Upper lobe of right lung (tissue), 1 donor: ENCODE data around the gene ZNF536. TPM values are rescaled to one million over a fixed set of nuclear protein-coding genes. Genes with fewer than 3 reads are reported as not detected.

Experiments used
- ATAC-seq: fragments of 200-7000 bp; cut with Tn5 transposase; one replicate; pipeline ENCODE4 v1.9.1; 2020; ENCODE audit warnings: mild to moderate bottlenecking, moderate library complexity
- DNase-seq: peaks from one replicate; pipeline ENCODE4 v3.0.0-alpha.2; 2020
- H3K27ac ChIP-seq: fragments of 200-600 bp; one replicate; pipeline ENCODE4 v1.8.0; 2022
- H3K27me3 ChIP-seq: fragments of 200-600 bp; one replicate; pipeline ENCODE4 v1.8.0; 2022; ENCODE audit warnings: mild to moderate bottlenecking
- H3K36me3 ChIP-seq: fragments of 200-600 bp; one replicate; pipeline ENCODE4 v1.8.0; 2022
- H3K4me1 ChIP-seq: fragments of 200-600 bp; one replicate; pipeline ENCODE4 v1.8.0; 2022
- H3K4me3 ChIP-seq: fragments of 200-600 bp; one replicate; pipeline ENCODE4 v1.8.0; 2022; ENCODE audit warnings: mild to moderate bottlenecking
- H3K9me3 ChIP-seq: fragments of 200-600 bp; one replicate; pipeline ENCODE4 v1.8.0; 2022
- intact Hi-C: fragments of 100-400 bp; cut with DNase I; formaldehyde crosslinking; loops from one replicate; pipeline ENCODE4 v1.11.0; 2022
- total RNA-seq: library from RNA; stranded (reverse); fragmentation: NEBNext Ultra II Directional; extraction: Animal tissue kit (Norgen Biotek cat#: 25700); gene quantifications from one replicate; pipeline ENCODE4 v1.2.1, GENCODE V29; 2021
- TF ChIP-seq, protein P1 (sequence below): fragments of 200-600 bp; IDR thresholded peaks from one replicate; pipeline ENCODE4 v1.8.0; 2022; ENCODE audit warnings: antibody characterized with exemption
- donor health status: DM: no; HTN: yes; CAD: no; lungs with severe emphysema.

Gene ZNF536
- total RNA-seq, 1 donor from 2014 or later: 0.09 TPM

DNA sequence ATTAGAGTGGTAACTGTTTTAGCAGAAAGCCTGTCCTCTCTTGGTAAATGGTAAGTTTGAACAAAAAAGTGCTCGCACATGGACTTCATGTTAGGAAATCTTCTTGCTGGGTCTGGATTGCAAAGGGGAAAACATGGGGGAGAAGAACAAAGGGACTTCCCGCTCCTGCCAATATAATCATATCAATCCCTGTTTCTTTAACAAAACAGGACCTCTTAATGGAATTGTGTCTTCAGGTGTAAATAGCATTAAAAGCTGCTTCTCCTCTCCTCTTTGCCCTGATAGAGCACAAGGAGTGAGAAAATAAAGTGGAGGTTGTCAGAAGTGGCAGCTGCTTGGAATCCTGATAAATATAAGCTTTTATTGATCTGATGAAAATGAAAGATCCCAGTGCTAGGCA lies 20.4 kb upstream of the ZNF536 start:
- no peaks in the 10 kb centered on the region for H3K4me1 ChIP-seq
- H3K36me3 ChIP-seq: no peaks in the 10 kb centered on the region
- no peaks in the 10 kb centered on the region for H3K9me3 ChIP-seq
- H3K27ac ChIP-seq: no peak overlapping the region
- no peaks in the 10 kb centered on the region for H3K27me3 ChIP-seq
- intact Hi-C loops: no loop called here
- TF ChIP-seq, protein P1, sequence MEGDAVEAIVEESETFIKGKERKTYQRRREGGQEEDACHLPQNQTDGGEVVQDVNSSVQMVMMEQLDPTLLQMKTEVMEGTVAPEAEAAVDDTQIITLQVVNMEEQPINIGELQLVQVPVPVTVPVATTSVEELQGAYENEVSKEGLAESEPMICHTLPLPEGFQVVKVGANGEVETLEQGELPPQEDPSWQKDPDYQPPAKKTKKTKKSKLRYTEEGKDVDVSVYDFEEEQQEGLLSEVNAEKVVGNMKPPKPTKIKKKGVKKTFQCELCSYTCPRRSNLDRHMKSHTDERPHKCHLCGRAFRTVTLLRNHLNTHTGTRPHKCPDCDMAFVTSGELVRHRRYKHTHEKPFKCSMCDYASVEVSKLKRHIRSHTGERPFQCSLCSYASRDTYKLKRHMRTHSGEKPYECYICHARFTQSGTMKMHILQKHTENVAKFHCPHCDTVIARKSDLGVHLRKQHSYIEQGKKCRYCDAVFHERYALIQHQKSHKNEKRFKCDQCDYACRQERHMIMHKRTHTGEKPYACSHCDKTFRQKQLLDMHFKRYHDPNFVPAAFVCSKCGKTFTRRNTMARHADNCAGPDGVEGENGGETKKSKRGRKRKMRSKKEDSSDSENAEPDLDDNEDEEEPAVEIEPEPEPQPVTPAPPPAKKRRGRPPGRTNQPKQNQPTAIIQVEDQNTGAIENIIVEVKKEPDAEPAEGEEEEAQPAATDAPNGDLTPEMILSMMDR: no peak
- DNase-seq (no peak), ATAC-seq (no peak)
- no peak overlapping the region for H3K4me3 ChIP-seq

DNA sequence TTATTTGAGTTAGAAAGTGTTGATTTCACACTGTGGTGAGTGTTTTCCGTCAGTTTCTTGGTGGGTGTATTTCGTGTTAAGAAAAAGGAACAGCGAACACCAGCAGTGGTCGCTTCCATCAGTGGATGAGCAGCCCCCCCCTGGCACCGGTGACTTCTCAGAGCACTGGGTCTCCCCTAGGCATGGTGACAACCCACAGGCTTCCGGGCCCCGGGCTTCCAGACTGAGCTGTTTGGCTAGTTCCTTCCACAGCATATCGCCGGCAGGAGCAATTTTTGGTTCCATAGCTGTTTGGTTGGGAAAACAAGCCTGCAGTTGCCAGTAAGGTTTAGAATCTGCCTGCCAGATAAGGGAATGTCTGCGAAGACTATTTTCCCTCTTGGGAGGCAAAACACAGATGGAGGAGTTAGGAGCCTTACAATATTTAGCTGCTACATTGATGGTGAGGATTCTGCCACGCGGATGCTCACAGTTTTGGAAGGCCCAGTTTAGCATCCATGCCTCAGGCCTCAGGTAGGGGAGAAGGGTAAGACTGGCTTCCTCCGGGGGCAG lies 18.7 kb upstream of the ZNF536 start:
- no peaks in the 10 kb centered on the region for H3K27me3 ChIP-seq
- DNase-seq (no peak), ATAC-seq (no peak)
- no peaks in the 10 kb centered on the region for H3K36me3 ChIP-seq
- H3K27ac ChIP-seq: no peak overlapping the region
- TF ChIP-seq, protein P1: no peak
- no peaks in the 10 kb centered on the region for H3K4me1 ChIP-seq
- intact Hi-C loops: no loop called here
- no peak overlapping the region for H3K4me3 ChIP-seq
- no peaks in the 10 kb centered on the region for H3K9me3 ChIP-seq

DNA sequence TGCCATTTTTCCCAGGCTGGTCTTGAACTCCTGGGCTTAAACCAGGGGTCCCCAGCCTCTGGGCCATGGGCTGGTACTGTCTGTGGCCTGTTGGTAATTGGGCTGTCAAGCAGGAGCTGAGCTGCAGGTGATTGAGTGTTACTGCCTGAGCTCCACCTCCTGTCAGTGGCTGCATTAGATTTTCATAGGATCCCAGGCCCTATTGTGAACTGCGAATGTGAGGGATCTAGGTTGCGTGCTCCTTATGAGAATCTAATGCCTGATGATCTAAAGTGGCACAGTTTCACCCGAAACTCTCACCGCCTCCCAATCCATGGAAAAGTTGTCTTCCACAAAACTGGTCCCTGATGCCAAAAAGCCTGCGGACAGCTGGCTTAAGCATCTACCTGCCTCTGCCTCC lies 16.6 kb upstream of the ZNF536 start:
- Histone ChIP-seq H3K27ac (no peak overlapping the region), H3K4me1 (no peaks in the 10 kb centered on the region), H3K9me3 (no peaks in the 10 kb centered on the region), H3K27me3 (no peaks in the 10 kb centered on the region), H3K4me3 (no peak overlapping the region), H3K36me3 (no peaks in the 10 kb centered on the region)
- intact Hi-C loops: no loop called here
- no peak for DNase-seq
- ATAC-seq: no peak
- TF ChIP-seq, protein P1: no peak

DNA sequence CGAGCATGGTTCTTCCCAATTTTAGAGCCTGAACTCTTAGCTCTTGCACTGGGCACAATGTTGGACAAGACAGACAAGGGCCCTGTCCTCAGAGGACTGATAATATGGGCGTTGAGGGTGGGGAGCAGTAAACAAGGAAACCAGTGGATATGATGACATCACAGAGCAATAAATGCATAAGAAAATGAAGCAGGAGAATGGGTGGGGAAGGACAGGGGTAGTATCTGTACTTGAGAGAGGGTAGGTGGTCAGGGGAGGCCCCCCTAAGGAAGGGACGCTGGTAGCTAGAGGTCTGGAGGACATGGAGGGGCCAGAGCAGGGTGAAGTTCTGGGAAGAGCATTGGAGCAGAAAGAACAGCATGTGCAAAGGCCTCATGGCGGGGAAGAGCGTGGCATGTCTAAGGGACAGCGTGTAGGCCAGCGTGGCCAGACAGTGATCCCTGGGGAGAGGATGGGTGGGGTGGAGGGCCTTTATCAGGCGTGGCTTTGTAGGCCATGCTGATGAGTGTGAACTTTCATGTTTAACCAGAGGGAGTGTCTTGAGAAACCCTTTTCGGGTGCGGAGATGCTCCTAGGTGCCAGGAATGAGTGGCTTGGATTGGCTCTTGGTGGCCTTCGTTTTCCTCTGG lies 15.1 kb upstream of the ZNF536 start:
- H3K36me3 ChIP-seq: no peaks in the 10 kb centered on the region
- intact Hi-C loops: no loop called here
- H3K4me1 ChIP-seq: no peaks in the 10 kb centered on the region
- DNase-seq: no peak
- H3K27me3 ChIP-seq: no peaks in the 10 kb centered on the region
- no peaks in the 10 kb centered on the region for H3K9me3 ChIP-seq
- H3K27ac ChIP-seq: no peak overlapping the region
- no peak overlapping the region for H3K4me3 ChIP-seq
- no peak for ATAC-seq
- TF ChIP-seq, protein P1: no peak

DNA sequence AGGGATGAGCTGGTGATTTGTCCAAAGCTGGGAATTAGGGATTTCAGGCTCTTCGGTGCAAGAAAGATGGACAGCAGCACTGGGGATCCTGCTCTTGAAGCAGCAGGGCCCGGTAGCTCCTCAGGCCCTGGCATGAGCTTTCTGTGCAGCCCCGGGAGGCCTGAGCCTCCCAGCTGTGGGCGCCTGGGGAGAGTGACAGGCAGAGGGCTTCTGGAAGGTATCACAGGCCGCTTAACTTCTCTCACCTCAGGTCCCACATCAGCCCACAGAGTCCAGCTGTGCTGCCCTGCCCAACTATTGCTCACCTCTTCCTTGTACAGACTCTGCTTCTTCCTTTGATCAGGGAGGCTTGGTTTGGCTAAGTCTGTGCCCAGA lies 14.6 kb upstream of the ZNF536 start:
- Histone ChIP-seq H3K36me3 (no peaks in the 10 kb centered on the region), H3K27ac (no peak overlapping the region), H3K4me3 (no peak overlapping the region), H3K27me3 (no peaks in the 10 kb centered on the region), H3K9me3 (no peaks in the 10 kb centered on the region), H3K4me1 (no peaks in the 10 kb centered on the region)
- intact Hi-C loops: no loop called here
- no peak for DNase-seq
- TF ChIP-seq, protein P1: no peak
- no peak for ATAC-seq

DNA sequence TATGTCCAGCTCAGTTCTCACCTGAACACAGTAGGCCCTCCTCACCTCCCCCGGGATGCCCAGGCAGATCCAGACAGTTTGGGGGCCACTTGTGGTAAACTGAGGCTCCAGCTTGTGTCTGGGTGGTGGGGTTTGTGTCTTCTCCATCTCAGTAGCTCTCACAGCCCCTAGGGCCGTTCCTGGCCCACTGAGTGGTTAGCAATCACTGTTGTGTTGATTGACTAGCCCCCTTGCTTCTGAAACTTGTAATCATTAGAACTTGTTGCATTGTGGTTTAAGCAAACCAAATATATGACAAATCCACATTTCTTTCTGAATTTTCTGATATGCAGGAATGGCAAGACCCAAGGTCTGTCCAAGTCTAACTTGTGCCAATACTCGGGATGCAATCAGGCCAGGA lies 13.9 kb upstream of the ZNF536 start:
- no peak for ATAC-seq
- Histone ChIP-seq H3K27ac (no peak overlapping the region), H3K4me1 (no peaks in the 10 kb centered on the region), H3K36me3 (no peaks in the 10 kb centered on the region), H3K4me3 (no peak overlapping the region), H3K27me3 (no peaks in the 10 kb centered on the region), H3K9me3 (no peaks in the 10 kb centered on the region)
- TF ChIP-seq, protein P1: no peak
- no peak for DNase-seq
- intact Hi-C loops: no loop called here
